Measurements from ENCODE around the gene DYDC1. TPM values are rescaled to one million over a fixed set of nuclear protein-coding genes. Genes with fewer than 3 reads are reported as not detected.

The DYDC1 gene
- polyA plus RNA-seq, 1 of the 3 experiments (the other 2 are of a cell fraction), result not detected

- ChIA-PET CTCF (interaction anchor here (1.1 to 2.7 kb wide), 3 partner anchors 11 to 134 kb away, joined by 3 to 10 read pairs (median 6); no protein-coding TSS in a partner anchor), POLR2A (no interaction called here)
- no peaks in the 10 kb centered on the region for H3F3A ChIP-seq (replicated peaks; ENCODE audit: insufficient read depth)
- H3K4me3 ChIP-seq (ENCODE audit: low read depth in 2 of 2, low read length in 1 of 2), result no peak overlapping the region
- H4K20me1 ChIP-seq (ENCODE audit: insufficient read depth), result no peaks in the 10 kb centered on the region
- no peaks in the 10 kb centered on the region for H3K9me2 ChIP-seq
- TF ChIP-seq EZH2phosphoT487 (IDR thresholded peaks at IDR 0.05; ENCODE audit: borderline replicate concordance, low read depth) (no peak), CTCF (IDR thresholded peaks at IDR 0.05) (no peak), MAX (IDR thresholded peaks at IDR 0.05; ENCODE audit: low read depth) (no peak), TCF12 (IDR thresholded peaks at IDR 0.05) (no peak)
- H2AFZ ChIP-seq (ENCODE audit: low read depth), result no peak overlapping the region
- 0 out of 2 replicates have a peak, but pooled peaks cover 4% of the 10 kb centered on the region for H3K9me3 ChIP-seq
- 52% methylated on average over 6 of the region's 6 CpGs for WGBS (ENCODE audit: low lambda C conversion rate)
- no peaks in the 10 kb centered on the region for H3K36me3 ChIP-seq (replicated peaks in 1 of 2; ENCODE audit: control insufficient read depth in 1 of 2, insufficient read depth in 2 of 2, low read length in 1 of 2)
- no peaks in the 10 kb centered on the region for H3K27me3 ChIP-seq (ENCODE audit: insufficient read depth)
- H3K27ac ChIP-seq (ENCODE audit: low read depth in 2 of 2, low read length in 1 of 2), result no peak overlapping the region
- H3K9ac ChIP-seq, result no peak overlapping the region
- DNase-seq, result no peak
- no peaks in the 10 kb centered on the region for H3K79me2 ChIP-seq (ENCODE audit: insufficient read depth)
- H3K4me1 ChIP-seq (ENCODE audit: control insufficient read depth in 1 of 2, insufficient read depth in 2 of 2, low read depth in 1 of 2, low read length in 1 of 2), result no peaks in the 10 kb centered on the region
- no peak overlapping the region for H3K4me2 ChIP-seq
Measured at GRCh38 chr10:80371467-80371866, 14.9 kb upstream of the DYDC1 start.

- Histone ChIP-seq H3K79me2 (ENCODE audit: insufficient read depth) (no peaks in the 10 kb centered on the region), H3K9ac (no peak overlapping the region), H3K4me1 (ENCODE audit: control insufficient read depth in 1 of 2, insufficient read depth in 2 of 2, low read depth in 1 of 2, low read length in 1 of 2) (no peaks in the 10 kb centered on the region), H3K36me3 (replicated peaks in 1 of 2; ENCODE audit: control insufficient read depth in 1 of 2, insufficient read depth in 2 of 2, low read length in 1 of 2) (no peaks in the 10 kb centered on the region), H3K27ac (ENCODE audit: low read depth in 2 of 2, low read length in 1 of 2) (no peak overlapping the region), H2AFZ (ENCODE audit: low read depth) (no peak overlapping the region), H3K9me2 (no peaks in the 10 kb centered on the region), H3K4me3 (ENCODE audit: low read depth in 2 of 2, low read length in 1 of 2) (no peak overlapping the region), H3K9me3 (0 out of 2 replicates have a peak, but pooled peaks cover 4% of the 10 kb centered on the region), H3K27me3 (ENCODE audit: insufficient read depth) (no peaks in the 10 kb centered on the region), H4K20me1 (ENCODE audit: insufficient read depth) (no peaks in the 10 kb centered on the region), H3F3A (replicated peaks; ENCODE audit: insufficient read depth) (no peaks in the 10 kb centered on the region), H3K4me2 (no peak overlapping the region)
- POLR2A ChIA-PET, result no interaction called here
- 0% methylated on average over 1 of the region's 1 CpG for WGBS (ENCODE audit: low lambda C conversion rate)
- CTCF ChIA-PET, result interaction anchor here (0.6 to 1.3 kb wide), 2 partner anchors 13 to 140 kb away, joined by 3 read pairs; no protein-coding TSS in a partner anchor
- no peak for DNase-seq
- no peak for TF ChIP-seq POLR2AphosphoS5 (IDR thresholded peaks at IDR 0.05; ENCODE audit: low read depth, low read length)
- no peak for TF ChIP-seq FOXJ3 (CRISPR knock-in tag; IDR thresholded peaks at IDR 0.05)
- TF ChIP-seq FOSL2 (IDR thresholded peaks at IDR 0.05; ENCODE audit: borderline replicate concordance, low read depth), result no peak
- TF ChIP-seq RXRA (IDR thresholded peaks at IDR 0.05; ENCODE audit: borderline replicate concordance, low read depth), result no peak
- no peak for TF ChIP-seq RCOR1 (IDR thresholded peaks at IDR 0.05; ENCODE audit: low read length)
- TF ChIP-seq GATA2 (CRISPR knock-in tag; IDR thresholded peaks at IDR 0.05), result no peak
- no peak for TF ChIP-seq IRF3 (IDR thresholded peaks at IDR 0.05; ENCODE audit: low read depth, low read length)
- TF ChIP-seq EP300 (IDR thresholded peaks at IDR 0.05; ENCODE audit: borderline replicate concordance in 1 of 2, low read depth in 1 of 2, low read length in 1 of 2), result no peak
- no peak for TF ChIP-seq MEF2A (IDR thresholded peaks at IDR 0.05; ENCODE audit: borderline replicate concordance, low read depth)
- no peak for TF ChIP-seq PBX3 (IDR thresholded peaks at IDR 0.05)
- TF ChIP-seq SIN3A (IDR thresholded peaks at IDR 0.05; ENCODE audit: borderline replicate concordance, low read depth, low read length), result no peak
Measured at GRCh38 chr10:80365510-80365909, 9.0 kb upstream of the DYDC1 start.
